Measurements from ENCODE around the gene MCUR1.
"Not testable (repeated sequence)": the region's sequence is repeated elsewhere in the genome, so short reads cannot be mapped to it uniquely, and the experiment has no call there.

Gene MCUR1

GRCh38 chr6:13841936-13842335 is 27.6 kb upstream of the MCUR1 start:
- DNase-seq (ENCODE audit: low read depth in 1 of 2, low spot score in 1 of 2): no peak
- in situ Hi-C loops (cut with HindIII; ENCODE audit: low pct_unique_long_range_greater_than_20kb, low sequenced_read_pairs): no loop called here
- no peak for TF ChIP-seq JUND (IDR thresholded peaks at IDR 0.05; ENCODE audit: low read depth)

GRCh38 chr6:13838616-13839015 is 24.3 kb upstream of the MCUR1 start:
- no peak for DNase-seq (ENCODE audit: low read depth in 1 of 2, low spot score in 1 of 2)
- in situ Hi-C loops (cut with HindIII; ENCODE audit: low pct_unique_long_range_greater_than_20kb, low sequenced_read_pairs): no loop called here
- TF ChIP-seq JUND (IDR thresholded peaks at IDR 0.05; ENCODE audit: low read depth): no peak

- in situ Hi-C loops (cut with HindIII; ENCODE audit: low pct_unique_long_range_greater_than_20kb, low sequenced_read_pairs): no loop called here
- no peak for DNase-seq (ENCODE audit: low read depth in 1 of 2, low spot score in 1 of 2)
- TF ChIP-seq JUND (IDR thresholded peaks at IDR 0.05; ENCODE audit: low read depth): no peak
Measured at GRCh38 chr6:13836170-13836569, 21.8 kb upstream of the MCUR1 start.

- no peak for DNase-seq (ENCODE audit: low read depth in 1 of 2, low spot score in 1 of 2)
- in situ Hi-C loops (cut with HindIII; ENCODE audit: low pct_unique_long_range_greater_than_20kb, low sequenced_read_pairs): no loop called here
- no peak for TF ChIP-seq JUND (IDR thresholded peaks at IDR 0.05; ENCODE audit: low read depth)
Measured at GRCh38 chr6:13834790-13835189, 20.4 kb upstream of the MCUR1 start.

DNA sequence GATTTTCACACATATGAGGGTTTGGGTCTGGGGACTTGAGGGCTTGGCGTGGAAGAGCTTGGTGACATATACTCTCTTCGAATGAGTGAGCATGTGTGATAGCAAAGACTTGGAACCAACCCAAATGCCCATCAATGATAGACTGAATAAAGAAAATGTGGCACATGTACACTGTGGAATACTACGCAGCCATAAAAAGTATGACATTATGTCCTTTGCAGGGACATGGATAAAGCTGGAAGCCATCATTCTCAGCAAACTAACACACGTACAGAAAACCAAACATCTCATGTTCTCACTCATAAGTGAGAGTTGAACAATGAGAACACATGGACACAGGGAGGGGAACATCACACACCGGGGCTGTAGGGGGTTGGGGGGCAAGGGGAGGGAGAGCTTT is 19.7 kb upstream of the MCUR1 start:
- DNase-seq (ENCODE audit: low read depth in 1 of 2, low spot score in 1 of 2); in situ Hi-C loops (cut with HindIII; ENCODE audit: low pct_unique_long_range_greater_than_20kb, low sequenced_read_pairs): not testable (repeated sequence)

DNA sequence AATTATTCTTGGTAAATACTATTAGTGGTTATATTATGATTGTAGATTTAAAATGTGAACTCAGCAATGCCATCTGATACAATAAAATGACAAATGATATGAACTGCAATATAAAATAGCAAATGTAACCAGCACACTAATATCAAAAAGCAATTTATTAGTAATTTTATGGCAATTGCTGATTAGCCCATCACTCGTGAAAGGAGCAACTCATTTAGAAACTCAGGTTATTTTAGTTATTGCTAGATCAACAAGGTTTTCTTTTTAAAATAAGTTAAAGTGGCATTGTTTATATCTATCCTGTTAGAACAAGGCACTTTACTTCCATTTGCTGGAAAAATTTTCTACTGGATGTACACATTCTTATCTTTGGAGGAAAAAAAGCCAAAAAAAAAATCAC is 18.4 kb upstream of the MCUR1 start:
- in situ Hi-C loops (cut with HindIII; ENCODE audit: low pct_unique_long_range_greater_than_20kb, low sequenced_read_pairs): no loop called here
- TF ChIP-seq JUND (IDR thresholded peaks at IDR 0.05; ENCODE audit: low read depth): no peak
- DNase-seq (ENCODE audit: low read depth in 1 of 2, low spot score in 1 of 2): no peak

DNA sequence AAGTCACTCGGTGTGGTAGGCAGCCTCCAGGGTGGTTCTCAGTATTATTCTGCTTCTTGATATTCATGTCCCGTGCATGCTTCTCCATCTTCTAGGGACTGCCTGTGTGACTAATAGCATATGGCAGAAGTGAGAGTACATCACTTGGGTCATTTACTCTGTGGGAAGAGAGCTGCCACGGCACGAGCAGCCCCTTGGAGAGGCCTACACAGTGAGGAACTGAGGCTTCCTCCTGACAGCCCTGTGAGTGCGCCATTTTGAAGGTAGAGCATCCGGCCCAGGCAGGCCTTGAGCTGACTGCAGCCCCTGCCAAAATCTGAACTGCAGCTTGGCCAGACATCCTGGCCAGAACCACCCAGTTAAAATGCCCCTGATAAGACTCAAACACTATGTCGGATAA is 17.3 kb upstream of the MCUR1 start:
- DNase-seq (ENCODE audit: low read depth in 1 of 2, low spot score in 1 of 2): no peak
- no peak for TF ChIP-seq JUND (IDR thresholded peaks at IDR 0.05; ENCODE audit: low read depth)
- in situ Hi-C loops (cut with HindIII; ENCODE audit: low pct_unique_long_range_greater_than_20kb, low sequenced_read_pairs): no loop called here

DNA sequence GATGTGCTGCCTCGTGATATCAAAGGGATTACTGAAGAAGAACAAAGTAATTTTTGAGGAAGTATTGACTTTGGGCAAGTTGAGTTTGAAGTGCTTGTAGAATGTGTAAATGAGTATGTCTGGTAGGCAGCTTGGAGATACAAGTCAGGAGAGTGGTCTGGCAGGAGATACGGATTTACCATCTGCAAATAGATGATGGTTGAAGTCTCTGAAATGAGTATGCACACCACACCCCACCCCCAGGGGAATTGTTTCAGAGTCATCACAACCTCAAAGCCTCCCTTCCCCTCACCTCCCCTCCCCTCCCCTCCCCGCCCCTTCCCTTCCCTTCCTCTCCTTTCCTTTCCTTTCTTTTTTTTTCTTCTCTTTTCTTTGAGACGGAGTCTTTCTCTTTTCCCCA is 16.4 kb upstream of the MCUR1 start:
- no peak for DNase-seq (ENCODE audit: low read depth in 1 of 2, low spot score in 1 of 2)
- no peak for TF ChIP-seq JUND (IDR thresholded peaks at IDR 0.05; ENCODE audit: low read depth)
- in situ Hi-C loops (cut with HindIII; ENCODE audit: low pct_unique_long_range_greater_than_20kb, low sequenced_read_pairs): no loop called here

- in situ Hi-C loops (cut with HindIII; ENCODE audit: low pct_unique_long_range_greater_than_20kb, low sequenced_read_pairs); DNase-seq (ENCODE audit: low read depth in 1 of 2, low spot score in 1 of 2): not testable (repeated sequence)
Measured at GRCh38 chr6:13829419-13829818, 15.1 kb upstream of the MCUR1 start.

DNA sequence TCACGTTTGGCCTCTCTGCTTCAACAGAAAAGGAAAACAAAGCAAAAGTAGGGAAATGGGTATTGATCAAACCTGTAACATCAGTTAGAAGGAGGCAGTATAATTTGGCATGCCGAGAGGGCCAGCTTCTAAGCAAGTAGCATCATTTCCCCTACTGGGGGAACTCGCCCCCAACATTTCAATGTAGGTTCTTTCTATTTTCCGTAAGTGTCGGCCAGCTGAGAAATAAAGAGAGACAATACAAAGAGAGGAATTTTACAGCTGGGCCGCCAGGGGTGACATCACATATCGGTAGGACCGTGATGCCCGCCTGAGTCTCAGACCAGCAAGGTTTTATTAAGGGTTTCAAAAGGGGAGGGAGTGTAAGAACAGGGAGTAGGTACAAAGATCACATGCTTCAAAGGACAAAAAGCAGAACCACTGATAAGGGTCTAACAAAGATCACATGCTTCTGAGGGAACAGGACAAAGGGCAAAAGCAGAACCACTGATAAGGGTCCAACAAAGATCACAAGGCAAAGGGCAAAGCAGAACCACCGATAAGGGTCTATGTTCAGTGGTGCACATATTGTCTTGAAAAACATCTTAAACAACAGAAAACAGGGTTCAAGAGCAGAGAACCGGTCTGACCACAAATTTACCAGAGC is 14.4 kb upstream of the MCUR1 start:
- DNase-seq (ENCODE audit: low read depth in 1 of 2, low spot score in 1 of 2); in situ Hi-C loops (cut with HindIII; ENCODE audit: low pct_unique_long_range_greater_than_20kb, low sequenced_read_pairs): not testable (repeated sequence)

- TF ChIP-seq JUND (IDR thresholded peaks at IDR 0.05; ENCODE audit: low read depth): no peak
- in situ Hi-C loops (cut with HindIII; ENCODE audit: low pct_unique_long_range_greater_than_20kb, low sequenced_read_pairs): no loop called here
- no peak for DNase-seq (ENCODE audit: low read depth in 1 of 2, low spot score in 1 of 2)
Measured at GRCh38 chr6:13827032-13827431, 12.7 kb upstream of the MCUR1 start.

- no peak for TF ChIP-seq JUND (IDR thresholded peaks at IDR 0.05; ENCODE audit: low read depth)
- in situ Hi-C loops (cut with HindIII; ENCODE audit: low pct_unique_long_range_greater_than_20kb, low sequenced_read_pairs): no loop called here
- DNase-seq (ENCODE audit: low read depth in 1 of 2, low spot score in 1 of 2): no peak
Measured at GRCh38 chr6:13825871-13826270, 11.5 kb upstream of the MCUR1 start.

- no peak for TF ChIP-seq JUND (IDR thresholded peaks at IDR 0.05; ENCODE audit: low read depth)
- DNase-seq (ENCODE audit: low read depth in 1 of 2, low spot score in 1 of 2): no peak
- in situ Hi-C loops (cut with HindIII; ENCODE audit: low pct_unique_long_range_greater_than_20kb, low sequenced_read_pairs): no loop called here
Measured at GRCh38 chr6:13818341-13818740, 4.0 kb upstream of the MCUR1 start.

GRCh38 chr6:13814938-13815575 is 700 bp upstream of the MCUR1 start:
- TF ChIP-seq JUND (IDR thresholded peaks at IDR 0.05; ENCODE audit: low read depth): no peak
- in situ Hi-C loops (cut with HindIII; ENCODE audit: low pct_unique_long_range_greater_than_20kb, low sequenced_read_pairs): no loop called here
- DNase-seq (ENCODE audit: low read depth in 1 of 2, low spot score in 1 of 2): peak in 1 of 2 experiments; percentile 25

Data from T47D (cell line).